Chondrocyte (in vitro differentiated cells): ENCODE measurements around the gene EXOSC7. TPM values are rescaled to one million over a fixed set of nuclear protein-coding genes. Genes with fewer than 3 reads are reported as not detected.
"Not testable (repeated sequence)": the region's sequence is repeated elsewhere in the genome, so short reads cannot be mapped to it uniquely, and the experiment has no call there.

Experiments used
- DNase-seq: peaks from one replicate; pipeline ENCODE4 v3.0.0; 2021; ENCODE audit warnings: mixed read lengths, low spot score
- H3K27ac Mint-ChIP-seq: one replicate; pipeline ENCODE4 v1.8.0; 2021; ENCODE audit warnings: mild to moderate bottlenecking, moderate library complexity, mixed read lengths; ENCODE audit not compliant: unreplicated experiment
- H3K27me3 Mint-ChIP-seq: 2 replicates; pipeline ENCODE4 v1.8.0; 2021; ENCODE audit warnings: low read depth, mixed read lengths
- H3K36me3 Mint-ChIP-seq: 2 replicates; pipeline ENCODE4 v1.8.0; 2021; ENCODE audit warnings: low read depth, mixed read lengths
- H3K4me1 Mint-ChIP-seq: 2 replicates; pipeline ENCODE4 v1.8.0; 2021; ENCODE audit warnings: low read depth, mild to moderate bottlenecking, mixed read lengths
- H3K4me3 Mint-ChIP-seq: one replicate; pipeline ENCODE4 v1.8.0; 2021; ENCODE audit warnings: mild to moderate bottlenecking, moderate library complexity, mixed read lengths; ENCODE audit not compliant: unreplicated experiment
- H3K9me3 Mint-ChIP-seq: 2 replicates; pipeline ENCODE4 v1.8.0; 2021; ENCODE audit warnings: low read depth, mixed read lengths
- CTCF ChIP-seq: fragments of 200-600 bp; sonication (generic); IDR thresholded peaks from 2 replicates; pipeline ENCODE4 v1.5.0; 2021; ENCODE audit warnings: antibody characterized with exemption, mild to moderate bottlenecking, moderate library complexity
- total RNA-seq: library from RNA; stranded (reverse); gene quantifications from 3 replicates; pipeline ENCODE4 v1.2.1, GENCODE V29; 2021

The EXOSC7 gene
- total RNA-seq, 1 donor from 2014 or later, result 29.1 TPM

DNA sequence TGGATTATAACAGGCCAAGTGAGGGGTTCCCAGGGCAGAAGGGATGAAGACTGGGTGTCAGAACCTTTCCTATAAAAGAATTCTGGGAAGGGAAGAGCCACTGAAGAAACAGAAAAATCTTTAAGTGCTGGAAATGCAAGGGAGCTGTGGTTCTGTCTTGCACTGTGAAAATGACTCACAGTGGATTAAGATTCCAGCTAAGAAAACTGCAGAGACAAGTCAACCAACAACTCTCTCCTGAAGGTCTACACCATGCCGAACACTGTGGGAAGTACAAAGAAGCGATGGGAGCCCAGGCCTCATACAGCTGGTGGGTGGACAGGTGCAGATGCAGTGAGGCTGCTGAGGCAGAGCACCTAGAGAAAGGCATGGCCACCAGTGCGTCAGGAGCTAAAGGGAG lies 27.8 kb upstream of the EXOSC7 start:
- H3K27me3 Mint-ChIP-seq, result no peaks in the 10 kb centered on the region
- DNase-seq, result no peak
- H3K4me1 Mint-ChIP-seq, result peaks cover 2% of the 10 kb centered on the region
- H3K36me3 Mint-ChIP-seq, result peaks cover 7% of the 10 kb centered on the region
- TF ChIP-seq CTCF, result no peak
- H3K4me3 Mint-ChIP-seq, result no peak overlapping the region
- H3K9me3 Mint-ChIP-seq, result no peaks in the 10 kb centered on the region
- H3K27ac Mint-ChIP-seq, result no peak overlapping the region

GRCh38 chr3:44949770-44950169 lies 26.3 kb upstream of the EXOSC7 start:
- not testable (repeated sequence) for H3K27ac Mint-ChIP-seq, H3K36me3 Mint-ChIP-seq, H3K27me3 Mint-ChIP-seq, DNase-seq, H3K4me3 Mint-ChIP-seq, H3K9me3 Mint-ChIP-seq, H3K4me1 Mint-ChIP-seq

- H3K4me1 Mint-ChIP-seq, result peaks cover 2% of the 10 kb centered on the region
- no peak overlapping the region for H3K4me3 Mint-ChIP-seq
- DNase-seq, result no peak
- no peaks in the 10 kb centered on the region for H3K27me3 Mint-ChIP-seq
- no peak for TF ChIP-seq CTCF
- no peak overlapping the region for H3K27ac Mint-ChIP-seq
- peaks cover 2% of the 10 kb centered on the region for H3K36me3 Mint-ChIP-seq
- no peaks in the 10 kb centered on the region for H3K9me3 Mint-ChIP-seq
Measured at GRCh38 chr3:44950275-44950734, 25.7 kb upstream of the EXOSC7 start.

DNA sequence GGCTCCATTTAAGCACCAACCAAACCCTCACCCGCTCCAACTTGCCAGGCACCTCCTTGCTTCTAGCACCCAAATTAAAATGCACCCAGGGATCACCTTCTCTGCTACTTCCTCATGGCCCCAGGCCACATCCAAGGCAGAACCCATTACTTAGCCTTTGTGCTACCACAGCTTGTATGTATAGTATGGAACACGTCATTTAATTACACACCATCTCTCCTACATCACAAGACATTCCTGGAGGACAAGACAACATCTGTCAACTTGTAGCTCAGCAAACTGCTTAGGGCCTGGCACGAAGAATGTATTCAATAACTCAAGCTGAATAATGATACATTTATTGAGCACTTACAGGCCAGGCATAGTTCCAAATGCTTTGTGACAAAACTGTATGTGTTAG lies 23.4 kb upstream of the EXOSC7 start:
- no peak overlapping the region for H3K27ac Mint-ChIP-seq
- no peak for TF ChIP-seq CTCF
- peaks cover 2% of the 10 kb centered on the region for H3K36me3 Mint-ChIP-seq
- no peaks in the 10 kb centered on the region for H3K9me3 Mint-ChIP-seq
- no peak overlapping the region for H3K4me3 Mint-ChIP-seq
- peaks cover 2% of the 10 kb centered on the region for H3K4me1 Mint-ChIP-seq
- no peaks in the 10 kb centered on the region for H3K27me3 Mint-ChIP-seq
- no peak for DNase-seq

DNA sequence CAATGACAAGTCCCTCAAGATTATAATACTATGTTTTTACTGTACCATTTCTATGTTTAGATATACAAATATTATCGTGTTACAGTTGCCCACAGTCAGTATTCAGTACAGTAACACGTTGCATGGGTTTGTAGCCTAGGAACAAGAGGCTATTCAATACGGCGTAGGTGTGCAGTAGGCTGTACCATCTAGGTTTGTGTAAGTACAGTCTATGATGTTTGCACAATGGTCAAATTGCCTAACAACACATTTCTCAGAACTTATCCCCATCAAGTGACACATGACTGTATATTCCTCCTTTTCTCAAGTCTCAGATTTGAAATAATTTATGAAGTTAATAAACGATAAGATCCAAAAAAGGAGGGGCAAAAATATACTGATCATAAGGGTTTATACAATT lies 21.7 kb upstream of the EXOSC7 start:
- no peaks in the 10 kb centered on the region for H3K9me3 Mint-ChIP-seq
- H3K36me3 Mint-ChIP-seq, result peaks cover 2% of the 10 kb centered on the region
- no peak for TF ChIP-seq CTCF
- H3K4me1 Mint-ChIP-seq, result peaks cover 2% of the 10 kb centered on the region
- DNase-seq, result no peak
- H3K27me3 Mint-ChIP-seq, result no peaks in the 10 kb centered on the region
- H3K27ac Mint-ChIP-seq, result no peak overlapping the region
- no peak overlapping the region for H3K4me3 Mint-ChIP-seq

GRCh38 chr3:44954962-44955361 lies 21.1 kb upstream of the EXOSC7 start:
- Mint-ChIP-seq H3K27ac (no peak overlapping the region), H3K4me3 (no peak overlapping the region), H3K36me3 (peaks cover 2% of the 10 kb centered on the region), H3K27me3 (no peaks in the 10 kb centered on the region), H3K4me1 (peaks cover 2% of the 10 kb centered on the region), H3K9me3 (no peaks in the 10 kb centered on the region)
- no peak for DNase-seq
- no peak for TF ChIP-seq CTCF
